ENCODE results near the gene ZNF407.

DNA sequence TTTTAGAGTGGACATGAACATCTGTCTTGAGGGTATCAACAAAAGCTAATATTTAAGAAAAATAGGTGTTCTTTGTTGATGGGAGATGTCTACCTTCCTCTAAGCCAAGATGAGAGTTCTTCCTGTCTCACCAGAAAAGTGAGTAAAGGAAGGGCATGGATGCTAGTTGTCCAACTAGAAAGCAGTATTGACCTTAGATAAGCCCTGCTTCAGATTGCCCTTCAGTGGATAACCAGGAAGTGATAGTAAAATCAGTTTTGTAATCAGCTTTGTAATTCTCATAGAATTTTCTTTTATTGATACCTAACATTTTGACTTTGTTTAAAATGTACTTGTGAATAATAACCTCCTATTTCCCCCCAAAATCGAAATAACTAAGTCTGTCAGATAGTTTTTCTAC is 134.7 kb downstream of the ZNF407 start:
- TF ChIP-seq, protein P1, sequence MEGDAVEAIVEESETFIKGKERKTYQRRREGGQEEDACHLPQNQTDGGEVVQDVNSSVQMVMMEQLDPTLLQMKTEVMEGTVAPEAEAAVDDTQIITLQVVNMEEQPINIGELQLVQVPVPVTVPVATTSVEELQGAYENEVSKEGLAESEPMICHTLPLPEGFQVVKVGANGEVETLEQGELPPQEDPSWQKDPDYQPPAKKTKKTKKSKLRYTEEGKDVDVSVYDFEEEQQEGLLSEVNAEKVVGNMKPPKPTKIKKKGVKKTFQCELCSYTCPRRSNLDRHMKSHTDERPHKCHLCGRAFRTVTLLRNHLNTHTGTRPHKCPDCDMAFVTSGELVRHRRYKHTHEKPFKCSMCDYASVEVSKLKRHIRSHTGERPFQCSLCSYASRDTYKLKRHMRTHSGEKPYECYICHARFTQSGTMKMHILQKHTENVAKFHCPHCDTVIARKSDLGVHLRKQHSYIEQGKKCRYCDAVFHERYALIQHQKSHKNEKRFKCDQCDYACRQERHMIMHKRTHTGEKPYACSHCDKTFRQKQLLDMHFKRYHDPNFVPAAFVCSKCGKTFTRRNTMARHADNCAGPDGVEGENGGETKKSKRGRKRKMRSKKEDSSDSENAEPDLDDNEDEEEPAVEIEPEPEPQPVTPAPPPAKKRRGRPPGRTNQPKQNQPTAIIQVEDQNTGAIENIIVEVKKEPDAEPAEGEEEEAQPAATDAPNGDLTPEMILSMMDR (IDR thresholded peaks at IDR 0.05) = no peak
- no peak for TF ChIP-seq EP300 (IDR thresholded peaks at IDR 0.05)
